ENCODE measurements around the gene KBTBD7. TPM values are rescaled to one million over a fixed set of nuclear protein-coding genes. Genes with fewer than 3 reads are reported as not detected.

The KBTBD7 gene
- total RNA-seq (8.4 TPM), polyA plus RNA-seq (ENCODE audit: insufficient read depth, low read depth, low replicate concordance) (4.3 TPM)
- long read RNA-seq, donor 1, full-length matches to known transcripts: 23 of 23 reads
- long read RNA-seq, donor 1, partial matches to known transcripts: 0 of 23 reads
- long read RNA-seq, donor 1, other reads (novel, unspliced or antisense): 0 of 23 reads
- long read RNA-seq, donor 2, full-length matches to known transcripts: 11 of 11 reads
- long read RNA-seq, donor 2, partial matches to known transcripts: 0 of 11 reads
- long read RNA-seq, donor 2, other reads (novel, unspliced or antisense): 0 of 11 reads
- long read RNA-seq, donor 3, full-length matches to known transcripts: 19 of 19 reads
- long read RNA-seq, donor 3, partial matches to known transcripts: 0 of 19 reads
- long read RNA-seq, donor 3, other reads (novel, unspliced or antisense): 0 of 19 reads
- long read RNA-seq, donor 4, full-length matches to known transcripts: 12 of 12 reads
- long read RNA-seq, donor 4, partial matches to known transcripts: 0 of 12 reads
- long read RNA-seq, donor 4, other reads (novel, unspliced or antisense): 0 of 12 reads
- long read RNA-seq, donor 5, full-length matches to known transcripts: 1 of 1 reads
- long read RNA-seq, donor 5, partial matches to known transcripts: 0 of 1 reads
- long read RNA-seq, donor 5, other reads (novel, unspliced or antisense): 0 of 1 reads
- long read RNA-seq, donor 6, full-length matches to known transcripts: 11 of 11 reads
- long read RNA-seq, donor 6, partial matches to known transcripts: 0 of 11 reads
- long read RNA-seq, donor 6, other reads (novel, unspliced or antisense): 0 of 11 reads
- long read RNA-seq, donor 7, full-length matches to known transcripts: 18 of 18 reads
- long read RNA-seq, donor 7, partial matches to known transcripts: 0 of 18 reads
- long read RNA-seq, donor 7, other reads (novel, unspliced or antisense): 0 of 18 reads
- long read RNA-seq, donor 8, full-length matches to known transcripts: 22 of 22 reads
- long read RNA-seq, donor 8, partial matches to known transcripts: 0 of 22 reads
- long read RNA-seq, donor 8, other reads (novel, unspliced or antisense): 0 of 22 reads
- long read RNA-seq, donor 9, full-length matches to known transcripts: 7 of 7 reads
- long read RNA-seq, donor 9, partial matches to known transcripts: 0 of 7 reads
- long read RNA-seq, donor 9, other reads (novel, unspliced or antisense): 0 of 7 reads
- long read RNA-seq, donor 10, full-length matches to known transcripts: 25 of 25 reads
- long read RNA-seq, donor 10, partial matches to known transcripts: 0 of 25 reads
- long read RNA-seq, donor 10, other reads (novel, unspliced or antisense): 0 of 25 reads

DNA sequence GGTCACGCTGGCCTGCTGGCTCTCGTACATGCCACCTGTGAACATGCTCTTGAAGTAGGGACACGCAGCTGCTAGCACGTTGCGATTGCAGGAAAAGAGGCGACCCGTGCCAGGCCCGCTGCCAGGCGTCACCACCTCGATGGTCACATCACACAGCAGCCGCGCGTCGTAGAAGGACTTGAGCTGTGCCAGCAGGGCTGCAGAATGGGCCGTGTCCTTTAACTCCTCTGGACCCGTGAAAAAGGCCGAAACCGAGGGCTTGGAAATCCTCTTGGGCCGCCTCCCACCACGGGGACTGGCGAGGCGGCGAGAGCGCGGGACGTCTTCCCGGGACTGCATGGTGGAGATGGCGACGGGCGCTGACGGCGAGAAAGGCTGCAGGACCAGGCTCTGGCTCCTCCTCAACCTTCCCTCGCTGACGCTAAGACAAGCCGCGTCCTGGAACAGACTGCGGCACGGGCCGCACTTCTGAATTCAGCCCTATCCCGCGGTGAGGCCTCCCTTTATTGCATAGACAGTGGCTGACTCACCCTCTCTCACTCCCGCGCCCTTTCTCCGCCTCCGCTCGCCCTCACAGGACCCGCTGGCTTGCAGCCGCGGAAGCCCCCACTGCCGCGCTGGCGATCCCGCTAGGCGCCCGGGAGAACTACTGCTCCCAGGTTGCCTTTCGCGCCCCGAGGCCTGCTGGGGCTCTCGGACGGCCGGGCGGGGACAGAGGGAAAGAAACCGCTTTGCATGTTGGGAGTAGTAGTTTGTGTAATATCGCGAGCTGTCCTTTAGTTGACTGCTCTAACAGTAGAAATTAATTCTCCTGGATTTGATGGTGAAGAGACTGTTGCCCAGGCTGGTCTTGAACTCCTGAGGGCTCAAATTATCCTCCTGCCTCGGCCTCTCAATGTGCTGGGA, at the start of gene KBTBD7:
TSS of gene KBTBD7 (minus strand) at position 651 of the 906 bp plus-strand sequence. CDS start at position 339, 312 bp downstream.
- Histone ChIP-seq H3K9me3 (ENCODE audit: control insufficient read depth in 2 of 3, insufficient read depth in 1 of 3, low read length in 3 of 3) (no peaks in the 10 kb centered on the region), H3K4me3 (ENCODE audit: low read length in 3 of 3) (peak within 1 kb of the TSS; percentile 78 to 90 (median 86)), H3K9ac (ENCODE audit: low read length in 3 of 3) (peak within 1 kb of the TSS; percentile 57 to 77 (median 60)), H3K36me3 (ENCODE audit: control insufficient read depth in 2 of 3, insufficient read depth in 3 of 3, low read length in 3 of 3) (peaks cover 0 to 2% (median 0%) of the 10 kb centered on the region in 3 donors), H3K4me1 (ENCODE audit: control insufficient read depth in 2 of 3, insufficient read depth in 2 of 3, low read depth in 1 of 3, low read length in 3 of 3) (peaks cover 0 to 16% (median 14%) of the 10 kb centered on the region in 3 donors), H3K27ac (ENCODE audit: low read depth in 2 of 2, low read length in 2 of 2) (peak within 1 kb of the TSS; percentile 83 to 87), H3K27me3 (ENCODE audit: control insufficient read depth, insufficient read depth, low read length) (no peaks in the 10 kb centered on the region)
- FAIRE-seq: peak; percentile 37
- intact Hi-C loops (cut with DNase I): no loop called here
- TF ChIP-seq, protein P1, sequence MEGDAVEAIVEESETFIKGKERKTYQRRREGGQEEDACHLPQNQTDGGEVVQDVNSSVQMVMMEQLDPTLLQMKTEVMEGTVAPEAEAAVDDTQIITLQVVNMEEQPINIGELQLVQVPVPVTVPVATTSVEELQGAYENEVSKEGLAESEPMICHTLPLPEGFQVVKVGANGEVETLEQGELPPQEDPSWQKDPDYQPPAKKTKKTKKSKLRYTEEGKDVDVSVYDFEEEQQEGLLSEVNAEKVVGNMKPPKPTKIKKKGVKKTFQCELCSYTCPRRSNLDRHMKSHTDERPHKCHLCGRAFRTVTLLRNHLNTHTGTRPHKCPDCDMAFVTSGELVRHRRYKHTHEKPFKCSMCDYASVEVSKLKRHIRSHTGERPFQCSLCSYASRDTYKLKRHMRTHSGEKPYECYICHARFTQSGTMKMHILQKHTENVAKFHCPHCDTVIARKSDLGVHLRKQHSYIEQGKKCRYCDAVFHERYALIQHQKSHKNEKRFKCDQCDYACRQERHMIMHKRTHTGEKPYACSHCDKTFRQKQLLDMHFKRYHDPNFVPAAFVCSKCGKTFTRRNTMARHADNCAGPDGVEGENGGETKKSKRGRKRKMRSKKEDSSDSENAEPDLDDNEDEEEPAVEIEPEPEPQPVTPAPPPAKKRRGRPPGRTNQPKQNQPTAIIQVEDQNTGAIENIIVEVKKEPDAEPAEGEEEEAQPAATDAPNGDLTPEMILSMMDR (IDR thresholded peaks at IDR 0.05; ENCODE audit: borderline replicate concordance, extremely low read depth, insufficient read depth): no peak
- peak; percentile 94 to 98 (median 97) for DNase-seq

- no peaks in the 10 kb centered on the region for H3K27me3 ChIP-seq (ENCODE audit: control insufficient read depth, insufficient read depth, low read length)
- peaks cover 0 to 7% (median 0%) of the 10 kb centered on the region in 3 donors for H3K36me3 ChIP-seq (ENCODE audit: control insufficient read depth in 2 of 3, insufficient read depth in 3 of 3, low read length in 3 of 3)
- H3K9me3 ChIP-seq (ENCODE audit: control insufficient read depth in 2 of 3, insufficient read depth in 1 of 3, low read length in 3 of 3): no peaks in the 10 kb centered on the region
- H3K4me3 ChIP-seq (ENCODE audit: low read length in 3 of 3): no peak overlapping the region
- H3K4me1 ChIP-seq (ENCODE audit: control insufficient read depth in 2 of 3, insufficient read depth in 2 of 3, low read depth in 1 of 3, low read length in 3 of 3): no peaks in the 10 kb centered on the region
- H3K9ac ChIP-seq (ENCODE audit: low read length in 3 of 3): no peak overlapping the region
- intact Hi-C loops (cut with DNase I): no loop called here
- FAIRE-seq (no peak), DNase-seq (no peak)
- TF ChIP-seq, protein P1 (IDR thresholded peaks at IDR 0.05; ENCODE audit: borderline replicate concordance, extremely low read depth, insufficient read depth): no peak
- H3K27ac ChIP-seq (ENCODE audit: low read depth in 2 of 2, low read length in 2 of 2): no peak overlapping the region
Measured at GRCh38 chr13:41241626-41242025, 47.3 kb upstream of the KBTBD7 start.

DNA sequence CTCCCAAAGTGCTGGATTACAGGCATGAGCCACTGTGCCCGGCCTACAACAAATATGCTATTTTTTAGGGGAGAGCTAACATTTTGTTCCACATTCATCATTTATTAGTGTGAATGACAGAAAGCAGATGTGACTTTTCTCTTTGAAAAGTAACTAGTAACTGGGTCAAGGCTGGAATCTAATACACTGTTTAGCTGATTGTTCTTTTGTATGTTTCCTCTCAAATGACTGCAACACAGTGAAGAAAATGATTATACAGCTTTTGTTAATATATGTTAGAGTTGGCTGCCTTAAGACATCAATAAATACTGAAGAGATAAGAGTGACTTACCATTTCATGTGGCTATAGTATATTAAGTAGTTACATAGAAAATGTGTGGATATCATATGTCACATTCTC, 42.0 kb upstream of the KBTBD7 start:
- TF ChIP-seq, protein P1 (IDR thresholded peaks at IDR 0.05; ENCODE audit: borderline replicate concordance, extremely low read depth, insufficient read depth): no peak
- no peak overlapping the region for H3K4me3 ChIP-seq (ENCODE audit: low read length in 3 of 3)
- FAIRE-seq: no peak
- H3K9me3 ChIP-seq (ENCODE audit: control insufficient read depth in 2 of 3, insufficient read depth in 1 of 3, low read length in 3 of 3): no peaks in the 10 kb centered on the region
- intact Hi-C loops (cut with DNase I): no loop called here
- H3K27ac ChIP-seq (ENCODE audit: low read depth in 2 of 2, low read length in 2 of 2): no peak overlapping the region
- no peaks in the 10 kb centered on the region for H3K27me3 ChIP-seq (ENCODE audit: control insufficient read depth, insufficient read depth, low read length)
- H3K4me1 ChIP-seq (ENCODE audit: control insufficient read depth in 2 of 3, insufficient read depth in 2 of 3, low read depth in 1 of 3, low read length in 3 of 3): no peaks in the 10 kb centered on the region
- H3K36me3 ChIP-seq (ENCODE audit: control insufficient read depth in 2 of 3, insufficient read depth in 3 of 3, low read length in 3 of 3): peaks cover 0 to 11% (median 4%) of the 10 kb centered on the region in 3 donors
- H3K9ac ChIP-seq (ENCODE audit: low read length in 3 of 3): no peak overlapping the region
- peak in 1 of 5 donors; percentile 12 for DNase-seq

Measured in kidney (tissue), 22 donors.